GM12873 (cell line): ENCODE results near the gene MYOZ1.

Experiments used
- TF ChIP-seq, protein P1 (sequence below): IDR thresholded peaks from 2 replicates; pipeline ENCODE4 v1.5.1; 2012; ENCODE audit warnings: low read depth, mild to moderate bottlenecking, moderate library complexity, low read length, control low read depth; ENCODE audit not compliant: insufficient read depth; ENCODE audit errors: missing control alignments

Gene MYOZ1

DNA sequence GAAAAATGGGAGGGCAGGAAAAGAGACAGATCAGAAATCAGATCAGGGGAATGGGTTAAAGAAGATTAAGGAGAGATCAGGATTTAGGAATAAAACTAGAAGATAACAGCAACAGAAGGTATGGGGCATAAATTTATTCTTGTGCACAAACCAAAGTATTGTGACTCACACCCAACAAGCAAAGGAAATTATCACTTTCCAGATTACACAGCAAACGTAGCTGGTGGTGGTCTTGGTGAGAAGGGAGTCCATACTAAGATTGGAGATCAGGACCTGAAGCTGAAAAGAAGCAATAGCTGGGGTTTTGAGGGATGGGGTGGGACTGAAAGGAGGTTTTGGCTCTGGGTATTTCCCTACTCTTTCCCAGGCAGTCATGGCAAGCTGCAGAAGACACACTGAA, 3.5 kb upstream of the MYOZ1 start:
- TF ChIP-seq, protein P1, sequence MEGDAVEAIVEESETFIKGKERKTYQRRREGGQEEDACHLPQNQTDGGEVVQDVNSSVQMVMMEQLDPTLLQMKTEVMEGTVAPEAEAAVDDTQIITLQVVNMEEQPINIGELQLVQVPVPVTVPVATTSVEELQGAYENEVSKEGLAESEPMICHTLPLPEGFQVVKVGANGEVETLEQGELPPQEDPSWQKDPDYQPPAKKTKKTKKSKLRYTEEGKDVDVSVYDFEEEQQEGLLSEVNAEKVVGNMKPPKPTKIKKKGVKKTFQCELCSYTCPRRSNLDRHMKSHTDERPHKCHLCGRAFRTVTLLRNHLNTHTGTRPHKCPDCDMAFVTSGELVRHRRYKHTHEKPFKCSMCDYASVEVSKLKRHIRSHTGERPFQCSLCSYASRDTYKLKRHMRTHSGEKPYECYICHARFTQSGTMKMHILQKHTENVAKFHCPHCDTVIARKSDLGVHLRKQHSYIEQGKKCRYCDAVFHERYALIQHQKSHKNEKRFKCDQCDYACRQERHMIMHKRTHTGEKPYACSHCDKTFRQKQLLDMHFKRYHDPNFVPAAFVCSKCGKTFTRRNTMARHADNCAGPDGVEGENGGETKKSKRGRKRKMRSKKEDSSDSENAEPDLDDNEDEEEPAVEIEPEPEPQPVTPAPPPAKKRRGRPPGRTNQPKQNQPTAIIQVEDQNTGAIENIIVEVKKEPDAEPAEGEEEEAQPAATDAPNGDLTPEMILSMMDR: no peak

DNA sequence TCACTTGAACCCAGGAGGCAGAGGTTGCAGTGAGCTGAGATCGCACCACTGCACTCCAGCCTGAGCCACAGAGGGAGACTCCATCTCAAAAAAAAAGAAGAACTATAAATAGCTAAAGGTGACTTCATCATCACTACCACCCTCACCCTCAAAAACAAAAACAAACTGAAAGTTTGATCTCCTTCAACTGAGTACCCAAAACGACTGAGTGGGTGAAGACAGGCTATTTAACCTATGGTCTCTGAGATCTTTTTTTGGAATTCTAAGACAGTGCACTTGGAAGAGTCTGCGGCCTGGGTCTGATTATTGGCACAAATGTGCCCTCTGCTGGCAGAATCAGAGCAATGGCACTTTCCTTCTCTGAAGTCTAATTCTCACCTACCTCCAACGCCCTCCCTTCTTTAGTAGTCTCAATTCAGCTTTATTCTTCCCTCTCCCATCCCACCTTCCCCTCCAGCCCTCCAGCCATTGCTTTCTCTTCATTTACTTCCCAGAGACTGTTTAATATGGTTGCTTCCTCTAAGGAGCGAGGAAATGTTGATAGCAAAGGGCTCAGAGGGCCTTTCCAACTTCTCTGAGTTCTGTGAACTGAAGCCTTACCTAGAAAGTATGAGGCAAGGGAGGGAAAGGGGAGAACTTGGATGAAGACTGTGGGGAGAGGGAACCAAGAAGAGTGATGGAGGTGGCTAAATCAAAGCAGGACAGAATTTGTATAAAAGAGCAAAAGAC, 2.9 kb upstream of the MYOZ1 start:
- TF ChIP-seq, protein P1: peak; percentile 90

DNA sequence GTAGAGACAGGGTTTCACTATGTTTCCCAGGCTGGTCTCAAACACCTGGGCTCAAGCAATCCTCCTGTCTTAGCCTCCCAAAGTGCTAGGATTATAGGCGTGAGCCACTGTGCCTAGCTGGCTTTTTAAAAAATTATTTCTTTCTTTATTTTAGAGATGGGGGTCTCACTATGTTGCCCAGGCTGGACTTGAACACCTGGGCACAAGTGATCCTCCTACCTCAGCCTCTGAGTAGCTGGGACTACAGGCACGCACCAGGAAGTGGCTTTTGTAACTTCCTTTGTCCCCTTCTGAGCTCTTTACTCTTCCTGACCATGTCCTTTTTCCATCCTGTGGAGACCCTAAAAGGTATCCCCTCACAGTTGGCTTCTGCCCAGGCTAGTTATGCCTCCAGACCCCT, 2.1 kb upstream of the MYOZ1 start:
- TF ChIP-seq, protein P1: no peak

DNA sequence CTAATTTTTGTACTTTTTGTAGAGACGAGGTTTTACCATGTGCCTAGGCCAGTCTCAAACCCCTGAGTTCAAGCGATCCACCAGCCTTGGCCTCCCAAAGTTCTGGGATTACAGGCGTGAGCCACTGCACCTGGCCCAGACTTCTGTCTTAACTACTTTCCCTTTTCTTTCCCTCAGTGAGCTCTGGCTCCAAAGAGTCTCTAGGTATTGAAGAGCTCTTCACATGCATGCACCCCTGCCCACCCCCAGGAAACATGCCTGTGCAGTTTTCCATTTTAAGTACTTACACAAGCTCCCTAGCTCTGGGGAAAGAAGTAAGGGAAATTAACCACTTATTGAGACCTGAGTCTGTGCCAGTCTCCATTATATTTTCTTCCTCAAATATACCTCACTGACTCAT, 2.0 kb downstream of the MYOZ1 start:
- TF ChIP-seq, protein P1: no peak

DNA sequence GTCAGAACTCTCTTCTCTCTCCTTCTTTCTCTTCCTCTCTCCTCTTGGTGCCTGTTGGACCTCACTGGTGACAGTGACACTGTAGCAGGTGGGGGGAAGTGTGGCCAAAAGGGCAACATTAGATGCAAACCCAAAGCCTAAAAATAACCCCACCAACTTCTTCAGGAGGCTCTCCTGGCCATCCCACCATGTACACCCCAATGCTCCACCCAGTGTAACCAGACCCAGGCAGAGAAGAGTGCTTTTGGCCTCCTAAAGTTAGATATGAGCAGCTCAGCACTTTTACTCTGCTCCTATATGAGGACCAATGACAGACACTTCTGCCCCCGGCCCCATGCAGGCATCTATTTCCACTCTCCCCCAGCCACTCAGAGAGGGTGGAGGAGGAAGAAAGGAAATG, 5.5 kb downstream of the MYOZ1 start:
- TF ChIP-seq, protein P1: no peak

DNA sequence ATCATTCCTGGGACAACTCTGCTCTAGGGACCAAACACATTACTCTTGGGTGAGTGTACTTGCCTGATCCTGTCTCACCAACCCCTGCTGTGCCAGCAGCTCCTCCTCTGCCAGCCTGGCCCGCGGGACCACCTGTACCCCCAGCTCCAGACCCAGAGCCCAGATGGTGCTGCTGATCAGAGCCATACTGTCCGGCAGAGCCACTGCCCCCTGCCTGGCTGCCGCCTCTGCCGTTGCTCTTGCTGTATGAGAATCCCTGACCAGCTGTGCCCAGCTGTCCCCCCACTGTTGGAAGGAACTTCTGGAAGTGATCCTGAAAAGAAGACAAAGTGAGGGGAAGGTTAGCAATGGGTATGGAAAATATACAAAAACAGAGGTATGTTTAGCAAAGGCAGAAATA, 6.9 kb downstream of the MYOZ1 start:
- TF ChIP-seq, protein P1: no peak

DNA sequence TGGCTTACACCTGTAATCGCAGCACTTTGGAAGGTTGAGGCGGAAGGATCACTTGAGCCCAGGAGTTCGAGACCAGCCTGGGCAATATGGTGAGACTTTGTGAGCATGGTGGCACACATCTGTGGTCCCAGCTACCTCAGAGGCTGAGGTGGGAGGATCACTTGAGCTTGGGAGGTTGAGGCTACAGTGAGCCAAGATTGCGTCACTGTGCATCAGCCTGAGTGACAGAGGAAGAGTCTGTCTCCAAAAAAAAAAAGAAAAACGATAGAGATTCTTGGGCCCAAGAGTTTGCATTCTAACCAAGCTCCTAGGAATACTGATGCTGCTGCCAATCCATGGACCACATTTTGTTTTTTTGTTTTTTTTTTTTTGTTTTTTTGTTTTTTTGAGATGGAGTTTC, 12.1 kb downstream of the MYOZ1 start:
- TF ChIP-seq, protein P1: no peak

DNA sequence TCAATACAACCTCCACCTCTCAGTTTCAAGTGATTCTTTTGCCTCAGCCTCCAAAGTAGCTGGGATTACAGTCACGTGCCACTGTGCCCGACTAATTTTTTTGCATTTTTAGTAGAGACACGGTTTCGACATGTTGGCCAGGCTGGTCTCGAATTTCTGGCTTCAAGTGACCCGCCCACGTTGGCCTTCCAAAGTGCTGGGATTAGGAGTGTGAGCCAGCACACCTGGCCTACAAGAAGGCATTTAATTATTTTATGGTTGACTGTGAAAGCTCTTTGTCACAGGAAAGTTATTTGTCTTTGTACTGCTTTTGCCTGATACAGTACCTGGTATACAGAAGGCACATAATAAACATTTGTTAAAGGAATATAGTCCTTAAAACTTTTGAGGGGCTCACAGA, 12.9 kb downstream of the MYOZ1 start:
- TF ChIP-seq, protein P1: no peak
